ENCODE data around the gene PIGM.

- TF ChIP-seq CTCF (IDR thresholded peaks at IDR 0.05): no peak
- no peak for TF ChIP-seq POLR2A (IDR thresholded peaks at IDR 0.05)
Measured at GRCh38 chr1:160049101-160049500, 17.3 kb upstream of the PIGM start.
